Epithelial cell of esophagus (primary cell): ENCODE results near the gene MYL7.

Experiments
- DNase-seq: peaks from one replicate; pipeline ENCODE4 v3.0.0; 2010; ENCODE audit warnings: low read depth
- H3K4me3 ChIP-seq: 2 replicates; pipeline ENCODE4 v1.5.1; 2011; ENCODE audit warnings: mild to moderate bottlenecking, low read length, control low read depth
- CTCF ChIP-seq: IDR thresholded peaks from 2 replicates; pipeline ENCODE4 v1.5.1; 2011; ENCODE audit warnings: low read depth, mild to moderate bottlenecking, low read length, control low read depth, inconsistent platforms; ENCODE audit not compliant: insufficient read depth; ENCODE audit errors: missing control alignments

Gene MYL7

GRCh38 chr7:44167920-44168319 is 26.8 kb upstream of the MYL7 start:
- DNase-seq: no peak
- H3K4me3 ChIP-seq: no peak overlapping the region
- TF ChIP-seq CTCF: no peak

GRCh38 chr7:44163591-44163990 is 22.5 kb upstream of the MYL7 start:
- no peak overlapping the region for H3K4me3 ChIP-seq
- TF ChIP-seq CTCF: no peak
- peak; percentile 83 for DNase-seq

- peak; percentile 18 for DNase-seq
- no peak overlapping the region for H3K4me3 ChIP-seq
- TF ChIP-seq CTCF: no peak
These were observed 21.8 kb upstream of the MYL7 start for GRCh38 chr7:44162785-44163395.

- H3K4me3 ChIP-seq: no peak overlapping the region
- no peak for DNase-seq
These were observed 21.0 kb upstream of the MYL7 start for GRCh38 chr7:44162179-44162578.

GRCh38 chr7:44161371-44161770 is 20.2 kb upstream of the MYL7 start:
- no peak overlapping the region for H3K4me3 ChIP-seq
- no peak for DNase-seq
- no peak for TF ChIP-seq CTCF

More at GRCh38 chr7:44162179-44162578, 21.0 kb upstream of the MYL7 start:
- TF ChIP-seq CTCF: no peak

- DNase-seq: no peak
- no peak for TF ChIP-seq CTCF
- H3K4me3 ChIP-seq: no peak overlapping the region
These were observed 18.9 kb upstream of the MYL7 start for GRCh38 chr7:44159824-44160630.
